ENCODE measurements around the gene TAAR8.
"Not testable (repeated sequence)": the region's sequence is repeated elsewhere in the genome, so short reads cannot be mapped to it uniquely, and the experiment has no call there.

The TAAR8 gene

DNA sequence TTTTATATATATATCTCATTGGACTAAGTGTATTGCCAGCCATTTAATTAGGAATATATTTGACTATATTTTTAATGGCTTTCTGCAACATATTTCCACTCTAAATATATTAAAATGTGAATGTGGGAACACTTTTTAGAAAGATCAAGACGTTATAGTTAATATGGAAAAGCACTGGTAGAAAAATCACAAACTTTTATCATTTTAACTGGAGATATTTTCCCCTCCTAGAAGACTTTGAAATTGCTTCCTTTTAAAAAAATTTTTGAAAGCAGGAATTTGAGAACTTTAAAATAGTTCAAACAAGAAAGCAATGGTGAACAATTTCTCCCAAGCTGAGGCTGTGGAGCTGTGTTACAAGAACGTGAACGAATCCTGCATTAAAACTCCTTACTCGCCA lies 14.5 kb upstream of the TAAR8 start, which contains the start of gene TAAR9:
Gene TAAR9 (plus strand): TSS at position 301 of the 400 bp plus-strand sequence. CDS start 13 bp downstream, at position 314.
- no peak for DNase-seq (ENCODE audit: low read depth)
- TF ChIP-seq, protein P1, sequence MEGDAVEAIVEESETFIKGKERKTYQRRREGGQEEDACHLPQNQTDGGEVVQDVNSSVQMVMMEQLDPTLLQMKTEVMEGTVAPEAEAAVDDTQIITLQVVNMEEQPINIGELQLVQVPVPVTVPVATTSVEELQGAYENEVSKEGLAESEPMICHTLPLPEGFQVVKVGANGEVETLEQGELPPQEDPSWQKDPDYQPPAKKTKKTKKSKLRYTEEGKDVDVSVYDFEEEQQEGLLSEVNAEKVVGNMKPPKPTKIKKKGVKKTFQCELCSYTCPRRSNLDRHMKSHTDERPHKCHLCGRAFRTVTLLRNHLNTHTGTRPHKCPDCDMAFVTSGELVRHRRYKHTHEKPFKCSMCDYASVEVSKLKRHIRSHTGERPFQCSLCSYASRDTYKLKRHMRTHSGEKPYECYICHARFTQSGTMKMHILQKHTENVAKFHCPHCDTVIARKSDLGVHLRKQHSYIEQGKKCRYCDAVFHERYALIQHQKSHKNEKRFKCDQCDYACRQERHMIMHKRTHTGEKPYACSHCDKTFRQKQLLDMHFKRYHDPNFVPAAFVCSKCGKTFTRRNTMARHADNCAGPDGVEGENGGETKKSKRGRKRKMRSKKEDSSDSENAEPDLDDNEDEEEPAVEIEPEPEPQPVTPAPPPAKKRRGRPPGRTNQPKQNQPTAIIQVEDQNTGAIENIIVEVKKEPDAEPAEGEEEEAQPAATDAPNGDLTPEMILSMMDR (conservative IDR thresholded peaks at IDR 0.05; ENCODE audit: low read depth, low read length) = no peak
- no peak within 1 kb of the TSS for H3K4me3 ChIP-seq (ENCODE audit: low read depth, low read length)

DNA sequence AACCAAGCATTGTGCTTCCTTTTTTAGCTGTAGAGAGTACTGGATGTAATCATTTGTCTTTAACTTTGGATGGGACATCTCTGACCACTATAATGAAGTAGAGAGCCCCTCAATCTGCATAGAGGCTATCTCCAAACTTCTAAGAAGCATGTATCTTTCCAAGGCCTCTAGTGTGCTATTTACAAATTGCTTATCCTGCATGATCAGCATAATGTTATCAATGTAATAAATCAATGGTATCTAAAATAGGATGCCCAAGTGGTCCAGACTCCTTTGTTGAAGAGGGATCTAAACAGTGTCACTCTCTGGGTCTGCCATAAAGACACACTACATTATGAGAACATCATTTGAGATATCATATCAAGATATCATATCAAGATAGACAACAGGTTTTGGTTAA lies 7.6 kb upstream of the TAAR8 start:
- TF ChIP-seq, protein P1 (conservative IDR thresholded peaks at IDR 0.05; ENCODE audit: low read depth, low read length) = no peak
- DNase-seq (ENCODE audit: low read depth) = no peak

DNA sequence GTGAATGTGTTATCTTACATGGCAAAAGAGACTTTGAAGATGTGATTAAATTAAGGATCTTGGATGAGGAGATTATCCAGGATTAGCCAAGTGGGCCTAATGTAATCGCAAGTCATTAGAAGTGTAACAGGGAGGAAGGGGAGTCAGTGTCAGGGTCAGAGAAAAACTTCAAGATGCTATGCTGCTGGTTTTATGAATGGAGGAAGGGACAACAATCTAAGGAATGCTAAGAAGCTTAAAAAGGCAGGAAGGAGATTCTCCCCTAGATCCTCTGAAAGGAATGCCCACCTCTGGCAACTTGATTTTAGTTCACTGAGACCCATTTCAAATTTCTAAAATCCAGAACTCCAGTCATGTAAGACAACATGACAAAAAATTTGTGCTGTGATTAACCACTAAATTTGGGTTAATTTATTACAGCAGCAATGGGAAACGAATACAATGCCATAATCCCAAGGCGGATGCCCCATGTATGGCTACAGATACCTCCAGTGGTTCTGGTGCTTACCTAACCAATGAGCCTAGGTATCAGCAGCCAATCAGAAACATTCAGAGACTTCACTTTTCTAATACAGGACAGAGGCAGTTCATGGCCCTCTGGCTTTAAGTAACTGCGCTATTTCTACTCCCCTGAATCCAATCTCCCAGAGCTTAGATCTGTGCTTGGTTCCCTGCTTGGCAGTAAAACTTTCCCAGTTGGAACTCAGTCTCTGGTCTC lies 3.6 kb upstream of the TAAR8 start:
- DNase-seq (ENCODE audit: low read depth) = no peak
- TF ChIP-seq, protein P1 (conservative IDR thresholded peaks at IDR 0.05; ENCODE audit: low read depth, low read length) = no peak
- no peak overlapping the region for H3K4me3 ChIP-seq (ENCODE audit: low read depth, low read length)

More for the DNA sequence above, 7.6 kb upstream of the TAAR8 start:
- H3K4me3 ChIP-seq (ENCODE audit: low read depth, low read length) = no peak overlapping the region

DNA sequence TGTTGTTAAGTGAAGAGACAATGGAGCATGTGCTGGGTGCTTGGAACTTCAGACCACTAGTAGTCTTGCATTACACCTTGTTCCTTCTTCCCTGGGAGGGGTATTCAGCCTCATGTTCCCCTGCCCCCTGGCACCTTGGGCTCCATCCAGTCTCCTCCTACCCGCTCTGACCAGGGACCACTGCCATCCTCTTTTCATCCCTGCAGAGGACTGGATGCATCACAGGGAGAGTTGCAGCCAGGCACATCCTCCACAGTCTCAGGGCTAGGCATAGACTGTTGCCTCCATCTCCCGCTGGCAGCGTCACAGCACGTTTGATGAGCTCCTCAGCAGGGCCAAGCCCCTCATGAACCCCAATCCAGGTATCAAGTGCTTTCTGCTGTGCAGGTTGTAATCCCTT lies 1.3 kb upstream of the TAAR8 start:
- no peak overlapping the region for H3K4me3 ChIP-seq (ENCODE audit: low read depth, low read length)
- no peak for DNase-seq (ENCODE audit: low read depth)
- TF ChIP-seq, protein P1 (conservative IDR thresholded peaks at IDR 0.05; ENCODE audit: low read depth, low read length) = no peak

DNA sequence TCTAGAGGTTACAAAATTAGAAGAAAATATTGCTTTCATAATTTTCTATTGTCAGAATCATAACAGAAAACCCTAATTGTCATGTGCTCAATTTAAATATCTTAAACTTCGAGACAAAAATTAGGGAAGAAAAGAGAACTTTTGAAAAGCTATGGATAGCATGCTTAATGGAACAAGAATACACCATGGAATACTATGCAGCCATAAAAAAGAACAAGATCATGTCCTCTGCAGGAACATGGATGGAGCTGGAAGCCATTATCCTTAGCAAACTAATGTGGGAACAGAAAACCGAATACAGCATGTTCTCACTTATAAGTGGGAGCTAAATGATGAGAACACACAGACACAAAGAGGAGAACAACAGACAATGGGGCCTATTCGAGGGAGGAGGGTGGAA lies 7.6 kb downstream of the TAAR8 start:
- H3K4me3 ChIP-seq (ENCODE audit: low read depth, low read length); DNase-seq (ENCODE audit: low read depth): not testable (repeated sequence)

DNA sequence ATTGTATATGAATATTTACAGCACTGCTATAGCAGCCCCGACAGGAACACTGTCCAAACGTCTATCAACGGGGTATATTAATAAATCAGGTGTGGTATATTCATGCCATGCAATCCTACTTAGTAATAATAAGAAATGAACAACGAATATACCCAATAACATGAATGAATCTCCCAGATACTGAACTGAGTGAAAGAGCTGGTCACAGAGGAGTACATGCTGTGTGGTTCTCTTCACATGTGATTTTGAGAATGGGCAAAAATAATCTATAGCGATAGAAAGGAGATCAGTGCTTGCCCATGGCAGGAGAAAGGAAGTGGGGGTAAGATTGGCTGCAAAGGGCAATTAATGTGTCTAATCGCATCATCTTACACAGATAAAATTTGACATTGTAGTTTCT lies 13.9 kb downstream of the TAAR8 start:
- TF ChIP-seq, protein P1 (conservative IDR thresholded peaks at IDR 0.05; ENCODE audit: low read depth, low read length) = no peak
- no peak for DNase-seq (ENCODE audit: low read depth)
- H3K4me3 ChIP-seq (ENCODE audit: low read depth, low read length) = no peak overlapping the region

DNA sequence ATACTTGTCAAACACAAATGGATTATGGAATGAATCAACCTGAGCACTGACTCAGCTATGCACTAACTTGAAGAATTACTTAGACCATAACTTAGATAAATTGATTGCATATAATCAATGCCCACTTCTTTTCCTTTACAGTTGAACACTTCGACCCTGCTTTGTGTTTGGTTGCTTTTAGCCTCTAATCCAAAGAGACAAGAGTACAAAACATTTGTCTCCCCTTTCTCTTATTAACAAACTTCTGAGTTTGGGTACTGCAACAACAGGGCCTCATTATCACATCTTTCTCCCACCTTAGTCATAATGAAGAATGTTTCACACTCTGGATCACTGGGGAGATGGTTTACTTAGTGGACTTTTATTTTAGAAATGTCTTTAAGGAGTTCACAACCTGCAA lies 15.1 kb downstream of the TAAR8 start:
- H3K4me3 ChIP-seq (ENCODE audit: low read depth, low read length) = no peak overlapping the region
- no peak for DNase-seq (ENCODE audit: low read depth)
- TF ChIP-seq, protein P1 (conservative IDR thresholded peaks at IDR 0.05; ENCODE audit: low read depth, low read length) = no peak
